Mesothelial cell of epicardium (in vitro differentiated cells): ENCODE data around the gene PTGDR2. TPM values are rescaled to one million over a fixed set of nuclear protein-coding genes. Genes with fewer than 3 reads are reported as not detected.

ENCODE experiments used
- DNase-seq, 2 experiments: peaks; one replicate each; pipeline ENCODE4 v3.0.0; 2021; ENCODE audit warnings: low spot score in 2 of 2; ENCODE audit not compliant: unreplicated experiment in 2 of 2
- H3K27ac Mint-ChIP-seq: 2 replicates; pipeline ENCODE4 v1.8.0; 2021; ENCODE audit warnings: mixed read lengths
- H3K27me3 Mint-ChIP-seq: 2 replicates; pipeline ENCODE4 v1.8.0; 2021; ENCODE audit warnings: low read depth, mixed read lengths
- H3K36me3 Mint-ChIP-seq: 2 replicates; pipeline ENCODE4 v1.8.0; 2021; ENCODE audit warnings: mixed read lengths
- H3K4me1 Mint-ChIP-seq: 2 replicates; pipeline ENCODE4 v1.8.0; 2021; ENCODE audit warnings: mixed read lengths
- H3K4me3 Mint-ChIP-seq: 2 replicates; pipeline ENCODE4 v1.8.0; 2021; ENCODE audit warnings: mild to moderate bottlenecking, moderate library complexity, mixed read lengths
- H3K9me3 Mint-ChIP-seq: 2 replicates; pipeline ENCODE4 v1.8.0; 2021; ENCODE audit warnings: mixed read lengths
- CTCF ChIP-seq: fragments of 200-600 bp; sonication (generic); IDR thresholded peaks from one replicate; pipeline ENCODE4 v1.5.0; 2021; ENCODE audit warnings: antibody characterized with exemption; ENCODE audit not compliant: unreplicated experiment
- total RNA-seq: library from RNA; stranded (reverse); gene quantifications from 3 replicates; pipeline ENCODE4 v1.2.1, GENCODE V29; 2021

Gene PTGDR2
- total RNA-seq, 1 donor from 2014 or later, result 0.60 TPM

- no peak overlapping the region for H3K4me3 Mint-ChIP-seq
- peak overlapping the region; percentile 61 for H3K27ac Mint-ChIP-seq
- no peaks in the 10 kb centered on the region for H3K27me3 Mint-ChIP-seq
- H3K36me3 Mint-ChIP-seq, result peaks cover 28% of the 10 kb centered on the region
- no peaks in the 10 kb centered on the region for H3K9me3 Mint-ChIP-seq
- peaks cover 4% of the 10 kb centered on the region for H3K4me1 Mint-ChIP-seq
- no peak for DNase-seq
- TF ChIP-seq CTCF, result peak; percentile 92
Observed at GRCh38 chr11:60899046-60899936, 43.5 kb upstream of the PTGDR2 start.

GRCh38 chr11:60897496-60897895 lies 41.7 kb upstream of the PTGDR2 start:
- H3K4me1 Mint-ChIP-seq, result no peaks in the 10 kb centered on the region
- no peak overlapping the region for H3K27ac Mint-ChIP-seq
- no peak for DNase-seq
- H3K4me3 Mint-ChIP-seq, result no peak overlapping the region
- no peaks in the 10 kb centered on the region for H3K27me3 Mint-ChIP-seq
- TF ChIP-seq CTCF, result no peak
- no peaks in the 10 kb centered on the region for H3K9me3 Mint-ChIP-seq
- peaks cover 31% of the 10 kb centered on the region for H3K36me3 Mint-ChIP-seq

GRCh38 chr11:60895687-60896086 lies 39.9 kb upstream of the PTGDR2 start:
- Mint-ChIP-seq H3K27me3 (no peaks in the 10 kb centered on the region), H3K4me1 (peaks cover 2% of the 10 kb centered on the region), H3K9me3 (no peaks in the 10 kb centered on the region), H3K36me3 (peaks cover 34% of the 10 kb centered on the region), H3K27ac (no peak overlapping the region), H3K4me3 (no peak overlapping the region)
- no peak for TF ChIP-seq CTCF
- DNase-seq, result no peak

- TF ChIP-seq CTCF, result no peak
- no peaks in the 10 kb centered on the region for H3K27me3 Mint-ChIP-seq
Observed at GRCh38 chr11:60891103-60891741, 35.5 kb upstream of the PTGDR2 start.

GRCh38 chr11:60890696-60891095 lies 34.9 kb upstream of the PTGDR2 start:
- no peaks in the 10 kb centered on the region for H3K27me3 Mint-ChIP-seq
- H3K4me1 Mint-ChIP-seq, result peaks cover 8% of the 10 kb centered on the region
- no peak for TF ChIP-seq CTCF
- H3K27ac Mint-ChIP-seq, result no peak overlapping the region
- H3K9me3 Mint-ChIP-seq, result no peaks in the 10 kb centered on the region
- no peak overlapping the region for H3K4me3 Mint-ChIP-seq
- DNase-seq, result no peak
- H3K36me3 Mint-ChIP-seq, result peaks cover 26% of the 10 kb centered on the region

More at GRCh38 chr11:60891103-60891741, 35.5 kb upstream of the PTGDR2 start:
- no peak for DNase-seq
- peak overlapping the region; percentile 12 for H3K27ac Mint-ChIP-seq
- H3K4me1 Mint-ChIP-seq, result peaks cover 8% of the 10 kb centered on the region
- H3K9me3 Mint-ChIP-seq, result no peaks in the 10 kb centered on the region
- H3K36me3 Mint-ChIP-seq, result peaks cover 27% of the 10 kb centered on the region
- H3K4me3 Mint-ChIP-seq, result no peak overlapping the region
